Aorta (tissue), 5 donors: ENCODE data around the gene PLPP6. TPM values are rescaled to one million over a fixed set of nuclear protein-coding genes. Genes with fewer than 3 reads are reported as not detected.

Experiments used
- ATAC-seq: fragments of 200-7000 bp; cut with Tn5 transposase; one replicate; pipeline ENCODE4 v1.9.1; 2022; ENCODE audit warnings: moderate library complexity; ENCODE audit not compliant: low FRiP score
- DNase-seq, 2 donors: peaks; one replicate each; pipeline ENCODE4 v3.0.0-alpha.2; 2020
- H3K27ac ChIP-seq, 2 donors: one replicate each; pipeline ENCODE4 v1.5.1; 2013; ENCODE audit warnings: low read length in 2 of 2, mild to moderate bottlenecking in 2 of 2, moderate library complexity in 2 of 2, control low read depth in 1 of 2, inconsistent platforms in 1 of 2, low read depth in 1 of 2
- H3K27me3 ChIP-seq, 2 donors: one replicate each; pipeline ENCODE4 v1.6.1; 2013; ENCODE audit warnings: control low read depth in 1 of 2, low read length in 1 of 2, mild to moderate bottlenecking in 1 of 2, moderate library complexity in 1 of 2; ENCODE audit not compliant: insufficient read depth in 2 of 2, control insufficient read depth in 1 of 2
- H3K36me3 ChIP-seq, 2 donors: one replicate each; pipeline ENCODE4 v1.6.1; 2013; ENCODE audit warnings: control low read depth in 1 of 2, low read length in 1 of 2, mild to moderate bottlenecking in 1 of 2; ENCODE audit not compliant: insufficient read depth in 2 of 2, control insufficient read depth in 1 of 2
- H3K4me1 ChIP-seq, 2 donors: one replicate each; pipeline ENCODE4 v1.6.1; 2013; ENCODE audit warnings: low read length in 2 of 2, control low read depth in 1 of 2, mild to moderate bottlenecking in 1 of 2, moderate library complexity in 1 of 2; ENCODE audit not compliant: insufficient read depth in 2 of 2, control insufficient read depth in 1 of 2
- H3K4me3 ChIP-seq, 2 donors: one replicate each; pipeline ENCODE4 v1.5.1; 2013; ENCODE audit warnings: low read length in 2 of 2, control low read depth in 1 of 2, mild to moderate bottlenecking in 1 of 2
- H3K9me3 ChIP-seq: one replicate; pipeline ENCODE4 v1.6.1; 2013; ENCODE audit warnings: mild to moderate bottlenecking, low read length; ENCODE audit not compliant: control insufficient read depth
- WGBS, 2 donors: extraction: QIAGEN DNeasy Blood & Tissue Kit; methylation state at CpG; one replicate each; pipeline ENCODE4 v1.1.7; 2013; 5-methylcytosine and 5-hydroxymethylcytosine counted together
- intact Hi-C, 2 donors: fragments of 100-400 bp; cut with DNase I; formaldehyde crosslinking; loops; one replicate each; pipeline versions ENCODE4 v1.14.2 to v1.15.0; 2022
- polyA plus RNA-seq, 2 donors: library from polyadenylated mRNA; stranded (reverse); fragments of 200-250 nt; gene quantifications; one replicate each; pipeline ENCODE4 v1.2.3, GENCODE V29; 2013
- total RNA-seq, 2 donors: library from RNA; stranded (reverse); fragmentation: NEBNext Ultra II Directional; extraction: Animal tissue kit (Norgen Biotek cat#: 25700); gene quantifications; one replicate each; pipeline ENCODE4 v1.2.1, GENCODE V29; 2021
- donor health status: healthy with polysubstance abuse.
- donor health status: Bipolar disorder and iron deficiency.
- donor health status: DM: no; HTN: no; CAD: no.
- donor health status: DM: no; HTN: no; CAD: no.
- donor health status: DM: yes; HTN: yes; CAD: no.

The PLPP6 gene
- total and polyA plus RNA-seq, 4 donors = 1.5 to 4.8 (median 4.6) TPM

GRCh38 chr9:4689687-4690104 lies 27.6 kb downstream of the PLPP6 start:
- Histone ChIP-seq H3K4me3 (no peak overlapping the region), H3K27ac (no peak overlapping the region), H3K27me3 (no peaks in the 10 kb centered on the region), H3K4me1 (peaks cover 5 to 8% of the 10 kb centered on the region in 2 donors), H3K36me3 (peaks cover 0 to 7% of the 10 kb centered on the region in 2 donors), H3K9me3 (no peaks in the 10 kb centered on the region)
- intact Hi-C loops = no loop called here
- peak; percentile 33 for ATAC-seq
- WGBS, 2 donors = 74 to 79% methylated on average over 1 of the region's 1 CpG
- DNase-seq = no peak

DNA sequence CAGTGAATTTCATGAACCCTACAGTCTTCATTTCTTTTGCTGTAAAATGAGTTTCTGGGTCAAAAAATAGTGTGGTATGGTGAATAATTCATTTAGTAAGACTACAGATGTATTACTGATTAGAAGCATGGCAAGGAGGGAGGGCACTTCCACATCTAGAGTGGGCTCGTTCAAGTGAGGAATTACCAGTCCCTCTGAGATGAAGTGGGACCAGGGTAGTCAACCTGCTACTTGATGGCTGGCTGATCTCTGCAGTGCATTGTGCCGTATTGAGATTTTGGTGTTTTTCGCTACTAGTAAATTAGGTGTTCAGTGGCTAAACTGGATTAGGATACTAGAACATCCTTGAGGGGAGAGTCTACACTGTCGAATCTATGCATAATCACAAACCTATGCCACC lies 28.1 kb downstream of the PLPP6 start:
- no peak for DNase-seq
- no peaks in the 10 kb centered on the region for H3K27me3 ChIP-seq
- H3K9me3 ChIP-seq = no peaks in the 10 kb centered on the region
- H3K4me1 ChIP-seq = peaks cover 5% of the 10 kb centered on the region in 2 donors
- ATAC-seq = no peak
- no peak overlapping the region for H3K4me3 ChIP-seq
- WGBS, 2 donors = 87 to 90% methylated on average over 4 of the region's 4 CpGs
- H3K27ac ChIP-seq = peak overlapping the region in 1 of 2 donors; percentile 62
- H3K36me3 ChIP-seq = peaks cover 0 to 3% of the 10 kb centered on the region in 2 donors
- intact Hi-C loops = no loop called here

GRCh38 chr9:4691795-4692194 lies 29.7 kb downstream of the PLPP6 start:
- ATAC-seq = no peak
- peaks cover 2 to 5% of the 10 kb centered on the region in 2 donors for H3K4me1 ChIP-seq
- H3K36me3 ChIP-seq = peaks cover 0 to 2% of the 10 kb centered on the region in 2 donors
- H3K27me3 ChIP-seq = no peaks in the 10 kb centered on the region
- DNase-seq = no peak
- H3K4me3 ChIP-seq = no peak overlapping the region
- H3K9me3 ChIP-seq = no peaks in the 10 kb centered on the region
- no peak overlapping the region for H3K27ac ChIP-seq
- WGBS, 2 donors = 64 to 70% methylated on average over 3 of the region's 3 CpGs
- intact Hi-C loops = no loop called here

DNA sequence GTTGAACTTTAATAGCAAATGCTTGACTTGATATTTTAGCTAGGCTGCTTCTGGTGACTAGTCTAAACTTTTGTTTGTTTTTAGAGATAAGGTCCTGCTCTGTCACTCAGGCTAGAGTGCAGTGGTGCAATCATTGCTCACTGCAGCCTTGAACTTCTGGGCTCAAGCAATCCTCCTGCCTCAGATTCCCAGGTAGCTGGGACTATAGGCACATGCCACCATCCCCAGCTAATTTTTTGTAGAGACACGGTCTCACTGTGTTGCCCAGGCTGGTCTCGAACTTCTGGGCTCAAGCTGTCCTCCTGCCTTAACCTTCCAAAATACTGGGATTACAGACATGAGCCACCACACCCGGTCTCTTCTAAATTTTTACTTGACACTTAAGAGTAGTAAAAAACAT lies 38.0 kb downstream of the PLPP6 start:
- Histone ChIP-seq H3K9me3 (no peaks in the 10 kb centered on the region), H3K27me3 (no peaks in the 10 kb centered on the region), H3K27ac (no peak overlapping the region), H3K4me1 (no peaks in the 10 kb centered on the region), H3K4me3 (no peak overlapping the region), H3K36me3 (no peaks in the 10 kb centered on the region)
- no peak for ATAC-seq
- intact Hi-C loops = no loop called here
- DNase-seq = no peak
- 71 to 75% methylated on average over 3 of the region's 3 CpGs for WGBS, 2 donors

GRCh38 chr9:4700932-4701331 lies 38.8 kb downstream of the PLPP6 start:
- no peaks in the 10 kb centered on the region for H3K9me3 ChIP-seq
- no peaks in the 10 kb centered on the region for H3K27me3 ChIP-seq
- DNase-seq (no peak), ATAC-seq (no peak)
- no peaks in the 10 kb centered on the region for H3K36me3 ChIP-seq
- intact Hi-C loops = no loop called here
- H3K4me3 ChIP-seq = no peak overlapping the region
- WGBS, 2 donors = 76 to 78% methylated on average over 2 of the region's 2 CpGs
- H3K27ac ChIP-seq = no peak overlapping the region
- H3K4me1 ChIP-seq = no peaks in the 10 kb centered on the region

DNA sequence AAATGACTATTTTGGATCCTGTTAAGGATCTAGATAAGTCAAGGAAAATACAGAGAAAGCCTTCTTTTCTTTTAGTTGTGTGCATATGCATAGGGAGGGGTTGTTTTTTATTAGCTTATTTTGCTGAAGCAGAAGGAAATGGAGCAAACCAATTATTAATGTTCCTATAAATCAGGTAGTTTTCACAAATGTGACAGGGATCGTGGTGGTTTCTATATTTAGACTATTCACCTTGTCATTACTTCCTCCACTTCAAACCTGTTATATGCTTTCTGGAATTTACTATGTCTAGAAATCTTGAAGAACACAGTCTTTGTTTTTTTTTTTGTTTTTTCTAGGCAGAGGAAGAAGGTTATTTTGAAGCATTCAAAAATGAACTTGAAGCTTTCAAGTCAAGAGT lies 39.4 kb downstream of the PLPP6 start:
- H3K4me1 ChIP-seq = no peaks in the 10 kb centered on the region
- no peak overlapping the region for H3K27ac ChIP-seq
- WGBS, 2 donors = 51 to 54% methylated on average over 1 of the region's 1 CpG
- no peaks in the 10 kb centered on the region for H3K36me3 ChIP-seq
- ATAC-seq = no peak
- H3K9me3 ChIP-seq = no peaks in the 10 kb centered on the region
- no peak overlapping the region for H3K4me3 ChIP-seq
- no peaks in the 10 kb centered on the region for H3K27me3 ChIP-seq
- intact Hi-C loops = no loop called here
- no peak for DNase-seq

DNA sequence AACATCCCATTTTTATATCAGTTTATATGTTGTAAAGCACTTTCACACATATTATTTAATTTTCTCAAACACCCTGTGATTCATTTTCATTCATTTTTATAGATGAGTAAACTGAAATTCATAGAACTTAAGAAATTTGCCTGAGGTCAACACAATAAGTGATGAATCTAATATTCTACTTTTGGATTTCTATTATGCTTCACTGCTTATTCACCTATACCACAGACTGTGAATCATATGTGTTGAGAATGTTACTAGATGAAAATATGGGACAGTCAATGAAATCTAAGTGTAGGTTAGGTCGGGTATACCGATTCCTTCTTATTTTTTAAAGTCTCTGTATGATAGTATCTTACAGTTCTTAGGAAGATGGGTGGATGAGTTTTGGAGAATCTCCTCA lies 42.0 kb downstream of the PLPP6 start:
- Histone ChIP-seq H3K4me3 (no peak overlapping the region), H3K27ac (no peak overlapping the region), H3K36me3 (no peaks in the 10 kb centered on the region), H3K9me3 (no peaks in the 10 kb centered on the region), H3K4me1 (no peaks in the 10 kb centered on the region), H3K27me3 (no peaks in the 10 kb centered on the region)
- ATAC-seq (no peak), DNase-seq (no peak)
- intact Hi-C loops = no loop called here
- WGBS, 2 donors = 92% methylated on average over 2 of the region's 2 CpGs

DNA sequence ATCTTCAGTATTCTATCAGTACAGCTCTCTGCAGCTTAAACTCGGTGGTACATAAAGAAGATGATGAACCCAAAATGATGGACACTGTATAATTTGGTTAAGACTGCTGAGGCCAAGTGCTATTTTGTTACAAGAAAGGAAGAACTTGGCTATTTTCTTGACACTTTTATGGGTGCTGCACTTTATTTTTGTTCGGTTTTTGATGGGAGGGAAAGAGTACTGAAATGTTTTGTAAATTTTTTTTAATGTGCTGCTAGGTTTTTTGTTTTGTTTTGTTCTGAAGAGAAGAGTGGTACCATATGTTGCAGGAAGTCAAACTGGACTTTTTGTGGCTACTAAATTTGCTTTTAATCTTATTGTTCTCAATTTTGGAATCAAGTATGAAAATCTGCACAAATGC lies 43.9 kb downstream of the PLPP6 start:
- Histone ChIP-seq H3K4me3 (no peak overlapping the region), H3K27ac (no peak overlapping the region), H3K36me3 (no peaks in the 10 kb centered on the region), H3K4me1 (no peaks in the 10 kb centered on the region), H3K9me3 (no peaks in the 10 kb centered on the region), H3K27me3 (no peaks in the 10 kb centered on the region)
- intact Hi-C loops = no loop called here
- WGBS, 2 donors = 63 to 72% methylated on average over 2 of the region's 2 CpGs
- ATAC-seq = no peak
- DNase-seq = no peak

DNA sequence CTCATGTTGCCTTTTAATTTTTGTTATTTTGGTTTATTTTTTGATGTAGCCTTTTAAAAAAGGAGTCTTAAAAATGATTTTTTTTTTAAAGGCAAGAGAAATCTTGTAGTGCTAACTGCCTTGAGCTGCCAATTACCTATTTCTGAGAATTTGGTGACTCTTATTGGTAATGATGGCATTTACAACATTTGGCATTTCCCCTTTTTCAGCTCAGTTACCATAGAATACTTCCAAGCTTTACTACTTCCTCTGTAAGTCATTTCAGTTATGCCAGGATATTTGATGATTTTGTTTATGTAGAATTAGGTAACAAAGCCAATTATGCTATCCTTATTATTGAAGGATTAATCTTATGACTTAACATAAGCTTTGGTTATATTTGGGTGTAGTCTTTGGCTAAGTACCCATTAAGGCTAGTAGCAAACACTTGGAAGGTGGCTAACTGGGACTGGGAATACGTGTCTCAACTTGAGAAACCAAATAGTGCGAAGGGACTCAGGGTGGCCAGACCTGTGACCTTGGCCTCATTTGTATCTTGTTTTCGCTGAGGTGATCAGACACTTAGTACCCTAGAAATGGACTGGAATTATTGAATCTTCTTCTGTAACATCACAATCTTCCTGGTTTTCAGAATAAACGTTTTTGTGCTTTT lies 45.0 kb downstream of the PLPP6 start:
- Histone ChIP-seq H3K27me3 (no peaks in the 10 kb centered on the region), H3K36me3 (no peaks in the 10 kb centered on the region), H3K4me3 (no peak overlapping the region), H3K4me1 (no peaks in the 10 kb centered on the region), H3K27ac (no peak overlapping the region), H3K9me3 (no peaks in the 10 kb centered on the region)
- ATAC-seq (no peak), DNase-seq (no peak)
- WGBS, 2 donors = 66 to 68% methylated on average over 4 of the region's 4 CpGs
- intact Hi-C loops = no loop called here
